Body of pancreas (tissue), 4 donors: ENCODE measurements around the gene C19orf25. TPM values are rescaled to one million over a fixed set of nuclear protein-coding genes. Genes with fewer than 3 reads are reported as not detected.
A peak's percentile ranks its signal among the peaks of the same experiment; 100 is the strongest.

Experiments
- ATAC-seq: fragments of 150-250 bp; one replicate; pipeline ENCODE4 v1.9.1; 2016
- DNase-seq, 4 donors: peaks; one replicate each; pipeline ENCODE4 v3.0.0-alpha.2; 2019
- H3K27ac ChIP-seq, 4 donors: fragments of 200-600 bp; sonication (generic); 1 replicate in 3 of 4; 2 replicates in 1 of 4; pipeline versions ENCODE4 v1.5.1 to v1.6.1; 2016 to 2019; ENCODE audit warnings: mild to moderate bottlenecking in 1 of 4, mixed read lengths in 1 of 4, moderate library complexity in 1 of 4
- H3K27me3 ChIP-seq, 2 donors: fragments of 200-600 bp; sonication (generic); one replicate each; pipeline ENCODE4 v1.6.0; 2016; ENCODE audit warnings: mild to moderate bottlenecking in 1 of 2
- H3K36me3 ChIP-seq, 2 donors: fragments of 200-600 bp; sonication (generic); replicated peaks in 1 of 2; 2 replicates each; pipeline ENCODE4 v1.5.1; 2016; ENCODE audit warnings: low read depth in 2 of 2; ENCODE audit not compliant: insufficient read depth in 1 of 2
- H3K4me1 ChIP-seq: fragments of 200-600 bp; sonication (generic); one replicate; pipeline ENCODE4 v1.6.0; 2016
- H3K4me3 ChIP-seq, 2 donors: fragments of 200-600 bp; sonication (generic); 1 replicate in 1 of 2; 2 replicates in 1 of 2; pipeline ENCODE4 v1.5.1; 2016 to 2019
- H3K9me3 ChIP-seq, 3 donors: fragments of 200-600 bp; sonication (generic); 1 replicate in 2 of 3; 2 replicates in 1 of 3; pipeline ENCODE4 v1.5.1; 2016
- POLR2A ChIP-seq, 3 donors: fragments of 450-650 bp; IDR thresholded peaks; one replicate each; pipeline ENCODE4 v1.6.1; 2016; ENCODE audit warnings: antibody characterized with exemption in 3 of 3, mild to moderate bottlenecking in 2 of 3
- WGBS, 2 donors: methylation state at CpG; one replicate each; pipeline ENCODE4 v1.1.5; 2017; 5-methylcytosine and 5-hydroxymethylcytosine counted together
- intact Hi-C: fragments of 100-400 bp; cut with DNase I; formaldehyde crosslinking; loops from one replicate; pipeline ENCODE4 v1.15.1; 2023
- total RNA-seq, 2 donors: library from RNA; depleted of rRNA; stranded (reverse); fragments of >200 nt; gene quantifications; one replicate each; pipeline ENCODE4 v1.1.0, GENCODE V29; 2016
- TF ChIP-seq, protein P1 (sequence below), 7 experiments: fragments of 450-650 bp in 4 of 7; fragments of 200-600 bp in 3 of 7; sonication (generic) in 3 of 7; IDR thresholded peaks; one replicate each; pipeline ENCODE4 v1.5.1; 2016 to 2019; ENCODE audit warnings: antibody characterized with exemption in 7 of 7

C19orf25 gene
- total RNA-seq, 2 donors from 2014 or later: 26.7 to 31.4 TPM

DNA sequence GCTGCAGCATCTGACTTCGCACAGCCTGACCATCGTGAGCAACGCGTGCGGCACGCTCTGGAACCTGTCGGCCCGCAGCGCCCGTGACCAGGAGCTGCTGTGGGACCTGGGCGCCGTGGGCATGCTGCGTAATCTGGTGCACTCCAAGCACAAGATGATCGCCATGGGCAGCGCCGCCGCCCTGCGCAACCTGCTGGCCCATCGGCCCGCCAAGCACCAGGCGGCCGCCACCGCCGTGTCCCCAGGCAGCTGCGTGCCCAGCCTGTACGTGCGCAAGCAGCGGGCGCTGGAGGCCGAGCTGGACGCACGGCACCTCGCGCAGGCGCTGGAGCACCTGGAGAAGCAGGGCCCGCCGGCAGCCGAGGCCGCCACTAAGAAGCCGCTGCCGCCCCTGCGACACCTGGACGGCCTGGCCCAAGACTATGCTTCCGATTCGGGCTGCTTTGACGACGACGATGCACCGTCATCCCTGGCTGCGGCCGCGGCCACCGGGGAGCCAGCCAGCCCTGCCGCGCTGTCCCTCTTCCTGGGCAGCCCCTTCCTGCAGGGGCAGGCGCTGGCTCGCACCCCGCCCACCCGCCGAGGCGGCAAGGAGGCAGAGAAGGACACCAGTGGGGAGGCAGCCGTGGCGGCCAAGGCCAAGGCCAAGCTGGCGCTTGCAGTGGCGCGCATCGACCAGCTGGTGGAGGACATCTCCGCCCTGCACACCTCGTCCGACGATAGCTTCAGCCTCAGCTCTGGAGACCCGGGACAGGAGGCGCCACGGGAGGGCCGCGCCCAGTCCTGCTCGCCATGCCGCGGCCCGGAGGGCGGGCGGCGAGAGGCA lies 13.6 kb downstream of the C19orf25 start:
- WGBS, 2 donors: 30 to 80% methylated on average over 1 to 63 of the region's 83 CpGs
- peaks cover 0 to 30% of the 10 kb centered on the region in 2 donors for H3K27me3 ChIP-seq
- no peaks in the 10 kb centered on the region for H3K36me3 ChIP-seq
- TF ChIP-seq POLR2A (IDR thresholded peaks at IDR 0.05): no peak
- TF ChIP-seq, protein P1, sequence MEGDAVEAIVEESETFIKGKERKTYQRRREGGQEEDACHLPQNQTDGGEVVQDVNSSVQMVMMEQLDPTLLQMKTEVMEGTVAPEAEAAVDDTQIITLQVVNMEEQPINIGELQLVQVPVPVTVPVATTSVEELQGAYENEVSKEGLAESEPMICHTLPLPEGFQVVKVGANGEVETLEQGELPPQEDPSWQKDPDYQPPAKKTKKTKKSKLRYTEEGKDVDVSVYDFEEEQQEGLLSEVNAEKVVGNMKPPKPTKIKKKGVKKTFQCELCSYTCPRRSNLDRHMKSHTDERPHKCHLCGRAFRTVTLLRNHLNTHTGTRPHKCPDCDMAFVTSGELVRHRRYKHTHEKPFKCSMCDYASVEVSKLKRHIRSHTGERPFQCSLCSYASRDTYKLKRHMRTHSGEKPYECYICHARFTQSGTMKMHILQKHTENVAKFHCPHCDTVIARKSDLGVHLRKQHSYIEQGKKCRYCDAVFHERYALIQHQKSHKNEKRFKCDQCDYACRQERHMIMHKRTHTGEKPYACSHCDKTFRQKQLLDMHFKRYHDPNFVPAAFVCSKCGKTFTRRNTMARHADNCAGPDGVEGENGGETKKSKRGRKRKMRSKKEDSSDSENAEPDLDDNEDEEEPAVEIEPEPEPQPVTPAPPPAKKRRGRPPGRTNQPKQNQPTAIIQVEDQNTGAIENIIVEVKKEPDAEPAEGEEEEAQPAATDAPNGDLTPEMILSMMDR (IDR thresholded peaks at IDR 0.05): peak; percentile 11 to 40 (median 24)
- no peak overlapping the region for H3K4me3 ChIP-seq
- peak in 2 of 4 donors; percentile 35 to 54 for DNase-seq
- no peak overlapping the region for H3K27ac ChIP-seq
- peak; percentile 33 for ATAC-seq
- no peaks in the 10 kb centered on the region for H3K9me3 ChIP-seq
- peaks cover 49% of the 10 kb centered on the region for H3K4me1 ChIP-seq
- intact Hi-C loops: no loop called here

DNA sequence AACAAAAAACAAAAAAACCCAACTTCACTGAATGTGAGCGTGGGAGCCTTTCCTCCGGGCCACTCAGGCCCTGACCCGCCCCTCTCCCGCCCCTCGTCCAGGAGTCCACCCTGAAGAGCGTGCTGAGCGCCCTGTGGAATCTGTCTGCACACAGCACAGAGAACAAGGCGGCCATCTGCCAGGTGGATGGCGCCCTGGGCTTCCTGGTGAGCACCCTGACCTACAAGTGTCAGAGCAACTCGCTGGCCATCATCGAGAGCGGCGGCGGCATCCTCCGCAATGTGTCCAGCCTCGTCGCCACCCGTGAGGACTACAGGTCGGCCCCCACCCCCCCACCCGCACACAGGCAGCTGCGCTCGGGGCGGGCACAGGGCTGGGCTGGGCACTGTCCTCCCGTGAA lies 17.2 kb downstream of the C19orf25 start:
- Histone ChIP-seq H3K36me3 (no peaks in the 10 kb centered on the region), H3K4me3 (no peak overlapping the region), H3K4me1 (peaks cover 22% of the 10 kb centered on the region), H3K27ac (no peak overlapping the region), H3K9me3 (no peaks in the 10 kb centered on the region), H3K27me3 (peaks cover 0 to 18% of the 10 kb centered on the region in 2 donors)
- intact Hi-C loops: no loop called here
- no peak for DNase-seq
- WGBS, 2 donors: 93 to 94% methylated on average over 11 to 18 of the region's 24 CpGs
- TF ChIP-seq, protein P1 (IDR thresholded peaks at IDR 0.05): no peak
- no peak for TF ChIP-seq POLR2A (IDR thresholded peaks at IDR 0.05)
- no peak for ATAC-seq

DNA sequence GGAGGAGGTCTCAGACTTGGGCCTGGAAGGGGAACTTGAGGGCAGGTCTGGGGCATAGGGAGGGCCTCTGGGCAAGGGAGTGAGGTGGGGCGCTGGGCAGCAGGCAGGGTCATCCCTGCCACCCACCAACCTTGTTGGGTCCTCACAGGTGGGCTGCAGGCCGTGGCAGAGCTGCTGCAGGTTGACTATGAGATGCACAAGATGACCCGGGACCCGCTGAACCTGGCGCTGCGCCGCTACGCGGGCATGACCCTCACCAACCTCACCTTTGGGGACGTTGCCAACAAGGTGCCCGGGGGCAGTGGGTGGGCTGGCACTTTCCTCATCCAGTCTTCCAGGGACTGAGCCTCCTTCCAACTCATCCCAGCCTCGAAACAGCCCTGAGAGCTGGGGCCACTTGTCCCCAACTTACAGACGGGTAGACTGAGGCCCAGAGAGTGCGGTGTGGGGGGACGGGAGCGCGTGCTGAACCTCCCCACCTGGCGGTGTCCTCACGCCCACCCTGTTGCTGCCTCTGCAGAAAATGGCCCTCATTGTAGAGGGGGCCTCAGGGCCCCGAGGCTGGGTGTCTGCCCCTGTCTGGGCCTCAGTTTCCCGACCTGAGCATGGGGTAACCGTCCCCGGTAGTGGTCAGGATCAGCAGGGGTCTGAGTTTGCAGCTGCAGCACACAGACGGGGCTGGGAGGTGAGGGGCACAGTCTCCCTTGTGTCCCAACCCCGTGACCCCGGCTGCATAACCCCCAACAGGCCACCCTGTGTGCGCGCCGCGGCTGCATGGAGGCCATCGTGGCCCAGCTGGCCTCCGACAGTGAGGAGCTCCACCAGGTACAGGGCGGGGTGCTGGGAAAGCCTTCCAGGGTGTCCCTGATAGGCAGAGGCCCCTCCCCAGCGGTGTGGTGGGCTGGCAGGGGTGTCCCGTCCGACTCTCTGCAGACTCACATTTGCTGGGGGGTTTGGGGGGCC lies 18.7 kb downstream of the C19orf25 start:
- ATAC-seq (no peak), DNase-seq (no peak)
- peaks cover 0 to 26% of the 10 kb centered on the region in 2 donors for H3K27me3 ChIP-seq
- H3K4me3 ChIP-seq: no peak overlapping the region
- H3K27ac ChIP-seq: no peak overlapping the region
- H3K36me3 ChIP-seq: no peaks in the 10 kb centered on the region
- H3K4me1 ChIP-seq: peaks cover 24% of the 10 kb centered on the region
- intact Hi-C loops: no loop called here
- WGBS, 2 donors: 88 to 89% methylated on average over 9 to 27 of the region's 36 CpGs
- TF ChIP-seq, protein P1 (IDR thresholded peaks at IDR 0.05): no peak
- no peak for TF ChIP-seq POLR2A (IDR thresholded peaks at IDR 0.05)
- no peaks in the 10 kb centered on the region for H3K9me3 ChIP-seq

DNA sequence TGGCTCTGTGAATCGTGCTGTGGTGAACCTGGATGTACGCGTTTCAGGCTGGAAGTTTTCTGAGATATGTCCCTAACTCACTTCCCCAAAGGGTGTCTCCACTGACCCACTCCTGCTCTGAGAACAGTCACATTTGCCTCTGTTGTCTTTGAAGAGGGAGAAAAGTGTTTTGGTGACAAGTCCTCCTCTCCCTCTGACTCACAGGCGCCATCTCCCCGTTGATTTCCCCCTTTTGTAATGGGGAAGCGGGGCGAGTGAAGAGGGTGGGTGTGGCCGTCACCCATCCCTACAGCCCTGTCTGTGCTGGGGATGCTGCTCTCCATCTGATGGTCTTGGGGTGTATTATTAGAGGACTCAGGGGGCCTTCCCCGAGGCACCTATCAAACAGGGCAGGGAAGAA lies 19.5 kb downstream of the C19orf25 start:
- H3K4me3 ChIP-seq: no peak overlapping the region
- H3K27ac ChIP-seq: no peak overlapping the region
- no peaks in the 10 kb centered on the region for H3K36me3 ChIP-seq
- intact Hi-C loops: no loop called here
- H3K9me3 ChIP-seq: no peaks in the 10 kb centered on the region
- no peak for TF ChIP-seq POLR2A (IDR thresholded peaks at IDR 0.05)
- TF ChIP-seq, protein P1 (IDR thresholded peaks at IDR 0.05): no peak
- peaks cover 26% of the 10 kb centered on the region for H3K4me1 ChIP-seq
- peaks cover 0 to 26% of the 10 kb centered on the region in 2 donors for H3K27me3 ChIP-seq
- WGBS, 2 donors: 72 to 86% methylated on average over 9 of the region's 9 CpGs
- no peak for DNase-seq
- ATAC-seq: no peak
